ENCODE measurements around the gene SRPK2.

DNA sequence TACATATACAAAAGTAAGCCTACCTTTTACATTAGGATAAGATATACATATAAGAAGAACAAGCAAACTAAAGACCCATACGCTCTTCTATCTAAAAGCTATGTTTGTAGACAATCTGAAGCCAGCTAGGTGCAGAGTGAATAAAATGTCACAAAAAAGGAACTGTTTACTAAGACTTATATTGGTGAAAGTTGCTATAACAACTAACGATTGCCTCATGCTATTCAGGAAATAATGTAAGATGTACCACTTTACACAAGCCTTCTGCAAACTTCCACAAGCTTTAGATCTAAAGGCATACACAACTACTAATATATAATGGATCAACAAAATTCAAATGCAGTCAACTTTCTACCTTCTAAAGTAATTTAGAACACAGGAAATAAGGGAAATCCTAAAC is 175.1 kb downstream of the SRPK2 start:
- TF ChIP-seq, protein P1, sequence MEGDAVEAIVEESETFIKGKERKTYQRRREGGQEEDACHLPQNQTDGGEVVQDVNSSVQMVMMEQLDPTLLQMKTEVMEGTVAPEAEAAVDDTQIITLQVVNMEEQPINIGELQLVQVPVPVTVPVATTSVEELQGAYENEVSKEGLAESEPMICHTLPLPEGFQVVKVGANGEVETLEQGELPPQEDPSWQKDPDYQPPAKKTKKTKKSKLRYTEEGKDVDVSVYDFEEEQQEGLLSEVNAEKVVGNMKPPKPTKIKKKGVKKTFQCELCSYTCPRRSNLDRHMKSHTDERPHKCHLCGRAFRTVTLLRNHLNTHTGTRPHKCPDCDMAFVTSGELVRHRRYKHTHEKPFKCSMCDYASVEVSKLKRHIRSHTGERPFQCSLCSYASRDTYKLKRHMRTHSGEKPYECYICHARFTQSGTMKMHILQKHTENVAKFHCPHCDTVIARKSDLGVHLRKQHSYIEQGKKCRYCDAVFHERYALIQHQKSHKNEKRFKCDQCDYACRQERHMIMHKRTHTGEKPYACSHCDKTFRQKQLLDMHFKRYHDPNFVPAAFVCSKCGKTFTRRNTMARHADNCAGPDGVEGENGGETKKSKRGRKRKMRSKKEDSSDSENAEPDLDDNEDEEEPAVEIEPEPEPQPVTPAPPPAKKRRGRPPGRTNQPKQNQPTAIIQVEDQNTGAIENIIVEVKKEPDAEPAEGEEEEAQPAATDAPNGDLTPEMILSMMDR (IDR thresholded peaks at IDR 0.05; ENCODE audit: low read length) = no peak
- no peak for TF ChIP-seq EZH2 (IDR thresholded peaks at IDR 0.05; ENCODE audit: borderline replicate concordance, low read length)

All from OCI-LY1 (cell line).